GM12891 (cell line): ENCODE measurements around the gene SEC61G.

ENCODE experiments used
- POLR2A ChIP-seq: IDR thresholded peaks from 2 replicates; pipeline ENCODE4 v1.6.1; 2011; ENCODE audit warnings: low read depth, low read length, control low read depth
- POLR2AphosphoS5 ChIP-seq: IDR thresholded peaks from 2 replicates; pipeline ENCODE4 v1.6.1; 2011; ENCODE audit warnings: low read depth, low read length, control low read depth
- TAF1 ChIP-seq: IDR thresholded peaks from 2 replicates; pipeline ENCODE4 v1.6.1; 2011; ENCODE audit warnings: low read depth, low read length, control low read depth

DNA sequence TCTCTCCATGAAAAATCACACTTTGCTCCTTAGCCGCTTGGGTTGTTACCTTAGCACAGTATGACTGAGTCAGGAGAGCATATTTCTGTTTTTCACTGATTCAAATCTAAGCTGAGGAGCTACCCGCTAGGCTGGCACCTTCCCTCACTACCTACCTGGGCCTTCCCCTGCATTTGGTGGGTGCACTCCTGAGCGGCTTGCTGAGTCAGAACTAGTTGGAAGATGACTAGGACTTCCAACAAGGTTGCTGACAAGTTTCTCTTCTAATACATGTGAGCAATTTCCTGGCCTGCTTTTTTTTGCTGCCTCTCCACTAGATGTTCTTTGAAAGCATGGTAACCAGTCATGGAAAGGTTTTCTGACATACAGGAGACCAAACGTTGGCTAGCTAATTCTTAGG, 43.8 kb upstream of the SEC61G start:
- TF ChIP-seq POLR2AphosphoS5 (no peak), POLR2A (no peak), TAF1 (no peak)
